ENCODE measurements around the gene ARFGAP3.

The ARFGAP3 gene

GRCh38 chr22:42884616-42885375, 27.7 kb upstream of the ARFGAP3 start:
- DNase-seq (ENCODE audit: low spot score): no peak

- DNase-seq (ENCODE audit: low spot score): no peak
Observed at GRCh38 chr22:42883970-42884369, 26.9 kb upstream of the ARFGAP3 start.

- no peak for DNase-seq (ENCODE audit: low spot score)
Observed at GRCh38 chr22:42883121-42883520, 26.0 kb upstream of the ARFGAP3 start.

GRCh38 chr22:42881982-42882656, 25.0 kb upstream of the ARFGAP3 start:
- DNase-seq (ENCODE audit: low spot score): no peak

GRCh38 chr22:42881298-42881697, 24.2 kb upstream of the ARFGAP3 start:
- DNase-seq (ENCODE audit: low spot score): no peak

GRCh38 chr22:42880815-42881214, 23.7 kb upstream of the ARFGAP3 start:
- DNase-seq (ENCODE audit: low spot score): no peak

GRCh38 chr22:42879371-42880021, 22.4 kb upstream of the ARFGAP3 start:
- DNase-seq (ENCODE audit: low spot score): no peak

- no peak for DNase-seq (ENCODE audit: low spot score)
Observed at GRCh38 chr22:42878561-42879305, 21.7 kb upstream of the ARFGAP3 start.

- DNase-seq (ENCODE audit: low spot score): no peak
Observed at GRCh38 chr22:42877597-42878340, 20.7 kb upstream of the ARFGAP3 start.

- no peak for DNase-seq (ENCODE audit: low spot score)
Observed at GRCh38 chr22:42877158-42877557, 20.1 kb upstream of the ARFGAP3 start.

- no peak for DNase-seq (ENCODE audit: low spot score)
Observed at GRCh38 chr22:42876041-42876440, 19.0 kb upstream of the ARFGAP3 start.

- no peak for DNase-seq (ENCODE audit: low spot score)
Observed at GRCh38 chr22:42874010-42874409, 16.9 kb upstream of the ARFGAP3 start.

GRCh38 chr22:42873356-42873755, 16.3 kb upstream of the ARFGAP3 start:
- DNase-seq (ENCODE audit: low spot score): no peak

GRCh38 chr22:42872821-42873220, 15.7 kb upstream of the ARFGAP3 start:
- DNase-seq (ENCODE audit: low spot score): no peak

- DNase-seq (ENCODE audit: low spot score): no peak
Observed at GRCh38 chr22:42871146-42872050, 14.3 kb upstream of the ARFGAP3 start.

GRCh38 chr22:42869888-42870480, 12.9 kb upstream of the ARFGAP3 start:
- no peak for DNase-seq (ENCODE audit: low spot score)

- no peak for DNase-seq (ENCODE audit: low spot score)
Observed at GRCh38 chr22:42869463-42869862, 12.4 kb upstream of the ARFGAP3 start.

GRCh38 chr22:42868751-42869251, 11.7 kb upstream of the ARFGAP3 start:
- DNase-seq (ENCODE audit: low spot score): no peak

GRCh38 chr22:42866100-42866499, 9.0 kb upstream of the ARFGAP3 start:
- no peak for DNase-seq (ENCODE audit: low spot score)

- DNase-seq (ENCODE audit: low spot score): no peak
Observed at GRCh38 chr22:42865536-42865935, 8.5 kb upstream of the ARFGAP3 start.

Measured in HuH-7 (cell line).